ENCODE data around the gene ITGB6.
"Not testable (repeated sequence)": the region's sequence is repeated elsewhere in the genome, so short reads cannot be mapped to it uniquely, and the experiment has no call there.

Gene ITGB6

DNA sequence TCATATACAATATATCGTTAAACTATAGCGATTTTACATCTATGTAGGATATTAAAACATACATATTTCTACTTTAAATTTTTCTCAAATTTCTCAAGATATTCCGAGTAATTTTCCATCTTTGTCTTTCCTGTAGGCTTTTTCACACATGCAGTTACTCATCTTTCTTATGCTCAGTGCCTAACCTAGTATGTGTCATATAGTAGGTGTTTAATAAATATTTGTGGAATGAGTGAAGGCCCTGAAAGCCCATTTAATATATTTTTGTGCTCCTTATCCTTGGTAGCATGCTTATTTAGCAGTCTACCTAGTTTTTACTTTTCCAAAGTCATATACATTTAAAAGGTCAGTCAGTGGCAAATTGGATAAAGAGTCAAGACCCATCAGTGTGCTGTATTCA, 67.3 kb downstream of the ITGB6 start:
- DNase-seq: no peak

- no peak for DNase-seq
These were observed 73.3 kb downstream of the ITGB6 start for GRCh38 chr2:160126756-160127155.

- DNase-seq: no peak
These were observed 73.8 kb downstream of the ITGB6 start for GRCh38 chr2:160126315-160126714.

DNA sequence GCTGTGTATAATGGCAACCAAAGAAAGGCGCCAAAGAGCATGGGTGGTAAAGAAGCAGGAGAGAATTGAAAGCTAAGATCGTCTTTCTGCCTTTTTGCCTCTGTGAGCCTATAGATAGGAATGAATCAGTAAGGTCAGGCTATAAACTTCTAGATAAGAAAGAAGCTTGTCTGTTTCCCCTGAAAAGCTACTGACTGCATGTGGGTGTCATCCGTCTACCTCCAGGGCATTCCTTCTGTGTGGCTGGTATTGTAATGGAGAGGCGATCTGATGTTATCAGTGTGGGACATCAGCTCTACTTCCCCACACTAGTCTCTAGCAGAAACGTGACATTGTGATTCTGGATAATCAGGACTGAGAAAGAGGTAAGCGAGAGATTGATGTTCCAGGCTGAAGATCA, 74.2 kb downstream of the ITGB6 start:
- DNase-seq: no peak

DNA sequence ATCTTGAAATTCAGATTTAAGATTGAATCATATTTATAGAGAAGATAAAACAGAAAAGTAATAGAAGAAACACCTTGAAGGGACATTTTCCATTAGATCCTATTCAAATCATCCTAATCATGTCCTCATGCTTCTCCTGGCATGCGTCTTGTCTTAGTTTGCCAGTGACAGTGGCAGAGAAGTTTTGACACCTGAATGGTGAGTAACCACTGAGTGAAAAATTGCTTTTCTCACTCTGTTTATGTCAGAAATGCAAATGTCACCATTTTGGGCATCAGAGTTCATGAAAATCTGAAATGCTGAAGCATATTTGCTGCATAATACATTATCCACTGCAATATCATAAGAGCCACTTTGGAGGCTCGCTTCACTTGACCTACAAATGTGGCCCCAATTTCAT, 74.7 kb downstream of the ITGB6 start:
- DNase-seq: no peak

DNA sequence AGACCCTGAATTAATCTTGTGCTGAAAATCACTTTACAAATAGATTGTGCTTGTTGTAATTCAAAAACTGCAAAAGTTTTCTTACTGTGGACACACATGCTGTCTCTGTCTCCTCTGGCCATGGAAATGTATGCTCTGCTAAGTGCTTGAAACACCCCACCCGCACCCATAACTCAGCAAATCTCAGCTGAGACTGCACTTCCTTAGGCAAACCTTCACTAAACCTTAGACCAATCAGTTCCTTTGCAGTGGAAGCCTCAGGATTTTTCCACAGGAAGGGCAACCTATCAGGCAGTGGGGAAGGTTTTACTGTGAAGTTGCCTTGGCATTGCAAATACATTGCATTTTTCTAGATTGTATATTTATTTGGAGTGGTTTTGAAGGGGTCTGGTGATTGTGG, 75.5 kb downstream of the ITGB6 start:
- no peak for DNase-seq

GRCh38 chr2:160114721-160115120, 85.4 kb downstream of the ITGB6 start:
- not testable (repeated sequence) for DNase-seq

- no peak for DNase-seq
These were observed 86.1 kb downstream of the ITGB6 start for GRCh38 chr2:160114020-160114419.

GRCh38 chr2:160111951-160112798, 87.9 kb downstream of the ITGB6 start:
- DNase-seq: no peak

DNA sequence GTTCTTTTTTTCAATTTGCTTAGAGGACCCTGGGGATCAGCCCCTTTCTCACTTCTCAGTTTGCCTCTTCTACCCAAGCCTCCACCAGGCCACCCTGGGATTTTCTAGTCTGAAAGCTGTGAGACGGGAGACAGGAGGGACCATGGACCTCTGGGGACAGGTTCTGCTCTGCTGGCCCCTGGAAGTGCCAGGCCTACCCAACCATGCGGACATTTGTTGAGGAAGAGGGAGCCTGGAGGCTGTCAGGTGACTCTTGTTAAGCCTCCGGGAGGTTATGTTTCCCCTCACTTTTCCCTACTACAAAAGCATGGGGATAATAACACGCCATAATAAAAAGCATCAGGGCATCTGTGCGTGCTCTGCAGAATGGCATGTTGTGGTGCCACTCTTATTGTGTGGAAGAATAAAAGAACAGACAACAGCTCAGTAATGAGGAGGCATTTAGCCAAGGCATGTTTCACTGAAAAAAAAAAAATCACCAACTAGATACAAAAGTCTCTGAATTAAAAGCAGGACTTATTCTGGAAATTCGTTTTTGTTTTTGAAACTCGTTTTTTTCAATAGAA, 89.3 kb downstream of the ITGB6 start:
- no peak for DNase-seq

DNA sequence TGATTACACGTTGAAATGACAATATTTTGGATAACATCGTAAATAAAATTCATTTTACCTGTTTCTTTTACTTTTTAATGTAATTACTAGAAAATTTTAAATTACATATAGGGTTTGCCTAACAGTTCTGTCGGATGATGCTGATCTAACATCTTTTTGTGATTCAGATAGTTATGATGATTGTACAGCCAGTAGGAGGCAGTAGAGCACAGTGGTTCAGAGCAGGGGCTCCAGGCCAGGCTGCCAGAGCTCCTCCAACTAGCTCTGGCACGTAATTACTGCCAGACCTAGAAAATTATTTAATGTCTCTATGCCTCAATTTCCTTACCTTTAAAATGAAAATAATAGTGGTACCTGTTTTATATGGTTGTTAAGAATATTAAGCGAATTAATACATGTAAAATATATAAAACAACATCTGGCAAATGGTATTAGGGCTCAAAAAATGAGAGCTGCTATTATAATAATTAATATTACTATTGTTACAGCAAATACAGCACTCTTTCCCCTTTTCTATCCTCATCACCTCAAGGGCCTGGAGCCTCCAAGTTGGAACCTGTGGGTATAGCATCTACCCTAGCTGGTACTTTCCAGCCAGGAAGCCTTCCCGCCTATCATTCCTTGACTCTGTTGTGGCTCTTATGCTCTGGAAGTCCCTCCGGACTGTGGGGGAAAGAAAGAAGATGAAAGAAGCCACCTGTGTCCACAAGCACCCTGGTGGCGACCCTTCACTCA, 90.0 kb downstream of the ITGB6 start:
- peak; percentile 41 for DNase-seq

GRCh38 chr2:160109243-160109642, 90.8 kb downstream of the ITGB6 start:
- DNase-seq: no peak

DNA sequence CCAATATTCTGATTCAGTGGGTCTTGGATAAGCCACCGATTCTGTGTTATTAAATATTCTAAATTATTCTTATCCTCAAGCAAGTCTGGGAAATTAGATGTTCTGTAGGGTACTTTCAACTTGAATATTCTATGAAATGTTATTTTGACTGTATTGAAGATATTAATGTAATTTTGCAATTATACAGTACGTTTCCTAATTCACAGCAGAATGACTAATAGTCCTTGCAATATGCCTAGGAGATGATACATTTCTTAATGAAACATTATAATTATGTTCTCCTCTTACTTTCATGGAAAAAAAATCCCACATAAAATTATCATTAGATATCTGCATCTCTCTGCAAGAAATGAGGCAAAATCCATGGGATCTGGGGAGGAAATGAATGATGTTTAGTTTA, 91.4 kb downstream of the ITGB6 start:
- no peak for DNase-seq

- DNase-seq: no peak
These were observed 94.7 kb downstream of the ITGB6 start for GRCh38 chr2:160105366-160105765.

GRCh38 chr2:160104115-160104514, 96.0 kb downstream of the ITGB6 start:
- DNase-seq: no peak

DNA sequence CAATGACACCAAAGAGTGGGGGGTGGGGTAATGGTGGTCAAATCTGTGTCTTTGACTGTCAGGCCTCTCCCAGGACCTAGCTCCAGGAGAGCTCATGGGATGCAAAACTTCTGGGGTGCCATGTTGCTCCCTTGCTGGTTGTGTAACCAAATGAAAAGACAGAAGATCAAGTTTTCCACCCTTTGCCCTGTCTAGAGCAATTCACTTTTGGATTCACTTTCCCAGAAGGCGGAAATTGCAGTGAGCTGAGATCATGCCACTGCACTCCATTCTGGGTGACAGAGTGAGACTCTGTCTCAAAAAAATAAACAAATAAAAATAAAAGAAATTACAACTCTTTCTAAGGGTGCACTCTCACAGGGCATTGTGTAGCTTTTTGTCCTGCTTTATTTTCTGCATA, 102.7 kb downstream of the ITGB6 start:
- DNase-seq: no peak

DNA sequence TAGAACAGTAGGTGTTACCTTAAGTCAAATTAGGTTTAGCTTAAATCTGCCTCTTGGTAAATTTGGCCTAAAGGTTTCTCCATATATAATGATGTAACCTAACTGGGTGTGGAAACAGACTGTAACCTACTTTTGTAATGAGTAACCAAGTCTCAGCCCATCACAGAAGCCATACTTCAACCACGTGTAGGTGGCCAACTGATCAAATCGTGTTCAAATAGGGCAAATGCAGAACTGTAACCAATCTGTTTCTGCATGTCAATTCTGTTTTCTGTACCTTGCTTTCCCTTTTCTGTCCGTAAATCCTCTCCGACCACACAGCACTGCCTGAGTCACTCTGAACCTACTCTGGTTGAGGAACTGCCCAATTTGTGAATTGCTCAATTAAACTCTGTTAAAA, 103.7 kb downstream of the ITGB6 start:
- DNase-seq: no peak

DNA sequence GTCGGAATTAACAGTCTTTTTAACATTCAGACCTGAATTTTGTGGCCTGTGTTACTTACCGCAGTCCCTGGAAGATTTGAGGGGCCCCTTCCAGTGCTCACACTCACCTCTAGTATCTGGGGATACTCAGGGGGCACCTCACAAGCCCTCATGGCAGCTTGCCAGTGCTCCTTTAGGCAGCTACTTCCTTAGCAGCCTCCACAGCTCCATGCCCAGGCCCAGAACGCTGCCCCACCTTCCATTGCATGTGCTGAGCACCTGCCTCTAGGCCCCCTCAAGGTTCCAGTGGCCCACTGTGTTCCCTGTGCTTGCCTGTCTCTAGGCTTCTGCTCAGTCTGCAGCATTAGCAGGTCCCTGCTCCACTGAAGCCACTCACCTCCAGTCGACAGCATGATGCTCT, 107.6 kb downstream of the ITGB6 start:
- no peak for DNase-seq

DNA sequence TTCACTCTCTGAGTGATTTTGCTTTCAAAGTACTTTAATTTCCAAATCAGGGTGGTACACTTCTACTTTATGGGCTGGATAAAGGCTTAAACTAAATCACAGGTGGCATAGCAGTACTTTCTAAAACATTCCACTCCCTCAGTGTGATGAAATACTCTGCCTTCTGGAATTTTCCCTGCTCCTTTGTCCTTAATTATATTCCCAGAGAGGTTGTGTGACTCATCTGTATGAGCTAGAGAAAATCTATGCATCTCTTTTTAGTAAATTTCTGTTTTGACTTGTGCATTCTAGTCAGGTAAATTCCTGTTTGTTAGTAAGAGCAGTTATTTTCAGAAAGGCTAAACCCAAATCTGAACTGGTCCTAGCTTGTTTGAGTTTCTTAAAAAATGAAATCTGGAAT, 108.7 kb downstream of the ITGB6 start:
- no peak for DNase-seq

- no peak for DNase-seq
These were observed 112.0 kb downstream of the ITGB6 start for GRCh38 chr2:160087854-160088745.

DNA sequence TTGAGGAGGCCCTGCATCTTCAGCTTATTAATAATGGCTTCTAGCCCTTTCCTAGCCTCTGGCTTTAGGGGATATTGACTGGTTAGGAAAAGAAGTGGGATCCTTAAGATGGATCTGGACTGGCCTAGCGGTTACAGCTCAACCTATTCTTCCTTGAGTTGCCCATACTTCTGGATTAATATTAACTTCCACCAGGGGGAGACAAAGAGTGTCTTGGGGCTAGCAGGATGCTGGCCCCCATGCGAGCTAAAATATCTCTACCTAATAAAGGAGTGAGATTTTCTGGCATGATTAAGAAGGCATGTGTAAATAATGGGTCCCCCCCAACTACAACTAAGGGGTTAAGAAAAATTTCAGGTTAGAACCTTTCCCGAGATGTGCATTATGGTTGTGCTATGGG, 114.4 kb downstream of the ITGB6 start:
- no peak for DNase-seq

DNA sequence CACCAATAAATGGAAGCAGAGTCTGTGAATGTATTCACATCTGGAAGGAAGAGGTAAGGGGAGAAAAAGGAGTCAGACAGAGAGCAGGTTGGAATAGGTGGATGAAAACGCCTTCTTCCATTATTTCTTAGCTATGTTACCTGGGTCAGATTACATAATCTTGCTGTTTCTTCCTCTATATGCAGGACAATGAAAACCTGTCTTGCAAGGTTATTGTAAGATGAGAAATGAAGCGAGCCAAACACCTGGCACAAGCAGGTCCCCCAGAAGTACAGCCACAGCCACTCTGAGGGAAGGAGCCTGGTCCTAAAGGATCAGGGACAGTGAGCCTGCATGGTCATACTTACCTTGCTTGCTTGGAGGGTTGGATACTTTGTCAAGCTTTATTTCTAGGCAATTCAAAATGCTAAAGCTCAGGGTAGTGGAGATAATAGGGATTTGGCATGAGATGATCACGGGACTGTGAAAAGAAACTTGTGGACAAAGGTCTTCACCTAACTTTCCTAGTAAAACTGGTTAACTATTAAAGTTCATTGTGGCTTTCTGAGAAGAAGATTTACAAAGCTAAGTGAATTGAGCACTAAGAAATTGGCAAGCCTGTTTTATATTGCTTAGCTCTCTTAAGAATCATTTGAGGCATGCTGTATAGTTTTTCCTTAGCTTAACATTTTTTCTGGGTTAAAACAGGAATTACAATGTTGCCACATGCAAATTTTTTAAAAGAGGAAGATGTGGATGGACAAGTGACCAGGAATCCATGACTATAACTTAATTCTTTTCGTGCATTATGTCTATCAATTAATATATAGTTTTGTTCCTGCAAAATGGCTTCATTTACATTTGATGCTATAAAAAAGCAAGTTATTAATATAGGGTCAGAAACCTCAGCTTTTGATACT, 121.9 kb downstream of the ITGB6 start:
- DNase-seq: no peak
